Ishikawa (cell line): ENCODE measurements around the gene ACSF3.

Experiments
- CEBPB ChIP-seq: IDR thresholded peaks from 2 replicates; pipeline ENCODE4 v1.6.1; 2012
- CREB1 ChIP-seq: IDR thresholded peaks from 2 replicates; pipeline ENCODE4 v1.6.1; 2012; ENCODE audit warnings: low read depth
- EGR1 ChIP-seq: IDR thresholded peaks from 2 replicates; pipeline ENCODE4 v1.6.1; 2012
- EP300 ChIP-seq: IDR thresholded peaks from 2 replicates; pipeline ENCODE4 v1.6.1; 2012; ENCODE audit warnings: borderline replicate concordance
- FOXM1 ChIP-seq: IDR thresholded peaks from 2 replicates; pipeline ENCODE4 v1.6.1; 2012; ENCODE audit warnings: low read depth, borderline replicate concordance
- NFIC ChIP-seq: IDR thresholded peaks from 2 replicates; pipeline ENCODE4 v1.6.1; 2012
- RAD21 ChIP-seq: IDR thresholded peaks from 2 replicates; pipeline ENCODE4 v1.6.1; 2012; ENCODE audit warnings: low read depth
- TAF1 ChIP-seq: IDR thresholded peaks from 2 replicates; pipeline ENCODE4 v1.6.1; 2012; ENCODE audit warnings: low read depth, mild to moderate bottlenecking
- TCF12 ChIP-seq: IDR thresholded peaks from 2 replicates; pipeline ENCODE4 v1.6.1; 2012; ENCODE audit warnings: low read depth
- TEAD4 ChIP-seq: IDR thresholded peaks from 2 replicates; pipeline ENCODE4 v1.6.1; 2012
- YY1 ChIP-seq: IDR thresholded peaks from 2 replicates; pipeline ENCODE4 v1.6.1; 2012; ENCODE audit warnings: low read depth
- ZBTB7A ChIP-seq: IDR thresholded peaks from 2 replicates; pipeline ENCODE4 v1.6.1; 2012; ENCODE audit warnings: low read depth
- TF ChIP-seq, protein P1 (sequence below): IDR thresholded peaks from 2 replicates; pipeline ENCODE4 v1.6.1; 2012
- TF ChIP-seq, protein P2 (sequence below): IDR thresholded peaks from 2 replicates; pipeline ENCODE4 v1.6.1; 2012; ENCODE audit warnings: low read depth, mild to moderate bottlenecking
- TF ChIP-seq, protein P3 (sequence below): IDR thresholded peaks from 2 replicates; pipeline ENCODE4 v1.6.1; 2012

Gene ACSF3

DNA sequence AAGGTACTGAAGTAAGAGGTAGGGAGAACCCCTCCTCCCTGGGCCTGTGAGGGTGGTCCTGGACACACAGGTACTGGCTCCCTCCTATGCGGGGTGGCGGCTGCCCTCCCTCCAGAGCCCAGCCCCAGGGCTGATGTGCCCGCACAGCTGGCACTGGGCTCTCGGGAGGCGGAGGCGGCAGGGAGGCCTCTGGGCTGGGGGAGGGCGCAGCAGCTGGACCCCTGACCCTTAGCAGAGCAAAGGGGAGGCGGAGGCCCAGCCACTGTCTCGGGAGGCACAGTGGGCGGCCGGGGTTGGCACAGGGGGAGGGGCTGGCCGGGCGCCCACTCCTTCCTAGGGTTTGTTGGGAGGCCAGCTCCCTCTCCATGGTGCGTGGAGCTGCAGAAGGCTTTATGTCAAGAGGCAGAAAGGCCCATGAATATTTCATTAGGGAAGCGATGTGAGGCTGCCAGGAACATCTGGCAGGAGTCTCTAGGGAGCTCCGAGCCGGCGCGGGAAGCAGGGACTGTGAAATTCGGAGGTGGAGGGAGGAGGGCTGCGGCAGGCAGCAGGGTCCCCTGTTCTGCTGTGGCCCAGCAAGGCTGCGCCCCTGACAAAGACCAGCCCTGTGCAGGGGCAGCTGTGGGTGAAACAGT, 44.1 kb upstream of the ACSF3 start:
- TF ChIP-seq, protein P1, sequence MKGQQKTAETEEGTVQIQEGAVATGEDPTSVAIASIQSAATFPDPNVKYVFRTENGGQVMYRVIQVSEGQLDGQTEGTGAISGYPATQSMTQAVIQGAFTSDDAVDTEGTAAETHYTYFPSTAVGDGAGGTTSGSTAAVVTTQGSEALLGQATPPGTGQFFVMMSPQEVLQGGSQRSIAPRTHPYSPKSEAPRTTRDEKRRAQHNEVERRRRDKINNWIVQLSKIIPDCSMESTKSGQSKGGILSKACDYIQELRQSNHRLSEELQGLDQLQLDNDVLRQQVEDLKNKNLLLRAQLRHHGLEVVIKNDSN = no peak
- no peak for TF ChIP-seq TCF12
- TF ChIP-seq, protein P2, sequence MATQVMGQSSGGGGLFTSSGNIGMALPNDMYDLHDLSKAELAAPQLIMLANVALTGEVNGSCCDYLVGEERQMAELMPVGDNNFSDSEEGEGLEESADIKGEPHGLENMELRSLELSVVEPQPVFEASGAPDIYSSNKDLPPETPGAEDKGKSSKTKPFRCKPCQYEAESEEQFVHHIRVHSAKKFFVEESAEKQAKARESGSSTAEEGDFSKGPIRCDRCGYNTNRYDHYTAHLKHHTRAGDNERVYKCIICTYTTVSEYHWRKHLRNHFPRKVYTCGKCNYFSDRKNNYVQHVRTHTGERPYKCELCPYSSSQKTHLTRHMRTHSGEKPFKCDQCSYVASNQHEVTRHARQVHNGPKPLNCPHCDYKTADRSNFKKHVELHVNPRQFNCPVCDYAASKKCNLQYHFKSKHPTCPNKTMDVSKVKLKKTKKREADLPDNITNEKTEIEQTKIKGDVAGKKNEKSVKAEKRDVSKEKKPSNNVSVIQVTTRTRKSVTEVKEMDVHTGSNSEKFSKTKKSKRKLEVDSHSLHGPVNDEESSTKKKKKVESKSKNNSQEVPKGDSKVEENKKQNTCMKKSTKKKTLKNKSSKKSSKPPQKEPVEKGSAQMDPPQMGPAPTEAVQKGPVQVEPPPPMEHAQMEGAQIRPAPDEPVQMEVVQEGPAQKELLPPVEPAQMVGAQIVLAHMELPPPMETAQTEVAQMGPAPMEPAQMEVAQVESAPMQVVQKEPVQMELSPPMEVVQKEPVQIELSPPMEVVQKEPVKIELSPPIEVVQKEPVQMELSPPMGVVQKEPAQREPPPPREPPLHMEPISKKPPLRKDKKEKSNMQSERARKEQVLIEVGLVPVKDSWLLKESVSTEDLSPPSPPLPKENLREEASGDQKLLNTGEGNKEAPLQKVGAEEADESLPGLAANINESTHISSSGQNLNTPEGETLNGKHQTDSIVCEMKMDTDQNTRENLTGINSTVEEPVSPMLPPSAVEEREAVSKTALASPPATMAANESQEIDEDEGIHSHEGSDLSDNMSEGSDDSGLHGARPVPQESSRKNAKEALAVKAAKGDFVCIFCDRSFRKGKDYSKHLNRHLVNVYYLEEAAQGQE = no peak
- no peak for TF ChIP-seq ZBTB7A
- TF ChIP-seq YY1 = no peak
- no peak for TF ChIP-seq NFIC
- TF ChIP-seq, protein P3, sequence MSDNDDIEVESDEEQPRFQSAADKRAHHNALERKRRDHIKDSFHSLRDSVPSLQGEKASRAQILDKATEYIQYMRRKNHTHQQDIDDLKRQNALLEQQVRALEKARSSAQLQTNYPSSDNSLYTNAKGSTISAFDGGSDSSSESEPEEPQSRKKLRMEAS = no peak
- TF ChIP-seq CEBPB = no peak
- no peak for TF ChIP-seq TEAD4
- TF ChIP-seq RAD21 = no peak
- no peak for TF ChIP-seq EP300
- no peak for TF ChIP-seq EGR1
- TF ChIP-seq FOXM1 = no peak
- TF ChIP-seq CREB1 = no peak
- TF ChIP-seq TAF1 = no peak

DNA sequence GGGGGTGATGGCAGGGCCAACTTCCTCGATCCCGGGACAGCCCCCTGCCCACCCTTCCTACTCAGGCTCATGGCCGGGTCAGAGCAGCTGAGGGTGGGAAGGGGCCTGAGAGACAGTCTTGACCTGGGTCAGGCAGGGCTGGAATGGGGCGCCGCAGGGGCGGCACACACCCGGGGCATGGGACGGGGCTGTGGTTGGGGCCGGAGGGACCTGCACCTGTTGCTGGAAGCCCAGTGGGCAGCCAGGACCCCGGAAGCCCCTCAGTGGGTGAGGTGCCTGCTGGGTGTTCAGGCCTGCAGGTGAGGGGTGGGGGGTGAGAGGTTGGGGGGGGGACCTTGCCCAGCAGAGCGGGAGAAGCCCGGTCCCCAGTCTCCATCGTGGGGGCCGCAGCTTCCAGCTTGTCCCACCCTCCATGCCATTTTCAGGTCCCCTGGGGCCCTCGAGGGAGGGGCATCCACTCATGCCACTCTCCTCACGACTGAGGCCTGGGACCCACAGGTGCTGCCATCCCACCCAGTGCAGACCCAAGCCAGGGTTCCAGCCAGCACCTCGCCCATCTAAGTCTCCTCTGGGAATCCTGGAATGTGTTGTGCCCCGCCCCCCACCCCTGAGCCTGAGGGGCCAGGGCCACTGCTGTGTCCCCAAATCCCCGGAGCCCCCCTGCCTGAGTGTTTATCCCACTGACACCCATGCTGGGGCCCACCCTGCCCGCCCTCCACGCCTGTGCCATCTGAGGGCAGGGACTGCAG, 43.4 kb upstream of the ACSF3 start:
- TF ChIP-seq TEAD4 (no peak), EP300 (no peak), CEBPB (no peak), TAF1 (no peak), FOXM1 (no peak), RAD21 (no peak), EGR1 (no peak), NFIC (no peak), YY1 (no peak), ZBTB7A (no peak), TCF12 (no peak), CREB1 (no peak)
- TF ChIP-seq, protein P3 = no peak
- TF ChIP-seq, protein P1 = no peak
- TF ChIP-seq, protein P2 = no peak

DNA sequence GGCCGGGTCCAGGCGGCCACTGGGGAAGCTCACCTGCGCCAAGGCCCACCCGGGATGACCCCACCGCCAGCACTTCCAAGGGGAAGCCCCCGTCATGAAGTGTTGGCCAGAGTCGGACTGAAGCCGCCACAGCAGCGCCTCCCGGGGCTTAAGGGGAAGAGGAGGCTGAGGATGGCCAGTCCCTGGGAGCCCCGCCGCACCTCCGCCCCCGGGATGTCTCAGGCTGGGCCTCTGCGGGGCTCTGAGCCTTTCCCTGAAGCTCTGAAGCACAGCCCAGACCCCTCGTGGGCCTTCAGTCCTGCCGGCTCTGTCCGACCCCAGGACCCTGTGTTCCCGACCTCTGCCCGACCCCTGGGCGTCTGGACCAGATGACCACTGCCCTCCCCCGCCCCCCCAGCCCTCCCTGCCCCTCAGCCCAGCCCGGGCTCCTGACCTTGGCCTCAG, 42.8 kb upstream of the ACSF3 start:
- no peak for TF ChIP-seq ZBTB7A
- TF ChIP-seq, protein P2 = no peak
- TF ChIP-seq CEBPB = no peak
- TF ChIP-seq CREB1 = no peak
- no peak for TF ChIP-seq EGR1
- TF ChIP-seq, protein P1 = no peak
- no peak for TF ChIP-seq FOXM1
- TF ChIP-seq, protein P3 = no peak
- no peak for TF ChIP-seq TEAD4
